Stimulated activated CD8-positive, alpha-beta memory T cell treated with anti-CD3 and anti-CD28 coated beads, Interleukin-7, amount 100 ng/mL, for 48 hours (primary cell): ENCODE data around the gene PEX14.

ENCODE experiments used
- DNase-seq, 2 donors: peaks; one replicate each; pipeline ENCODE4 v3.0.0-alpha.2; 2020; ENCODE audit warnings: low read depth in 1 of 2; ENCODE audit errors: extremely low read depth in 1 of 2

Gene PEX14

GRCh38 chr1:10615932-10616671, 141.4 kb downstream of the PEX14 start:
- DNase-seq = no peak

DNA sequence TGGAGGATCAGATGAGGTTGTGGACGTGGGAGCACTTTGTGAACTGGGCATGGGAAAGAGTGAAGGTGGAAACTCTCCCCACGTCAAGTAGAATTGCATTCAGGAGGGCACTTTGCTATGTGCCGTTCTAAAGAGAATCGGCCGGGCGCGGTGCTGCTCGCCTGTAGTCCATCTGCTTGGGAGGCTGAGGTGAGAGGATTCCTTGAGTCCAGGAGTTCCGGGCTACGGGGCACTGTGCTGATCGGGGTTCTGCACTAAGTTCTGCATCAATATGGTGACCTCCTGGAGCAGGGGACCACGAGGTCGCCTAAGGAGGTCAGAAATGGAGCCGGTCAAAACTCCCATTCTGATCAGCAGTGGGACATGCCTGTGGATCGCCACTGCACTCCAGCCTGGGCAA, 141.9 kb downstream of the PEX14 start:
- DNase-seq = no peak

- DNase-seq = no peak
Measured at GRCh38 chr1:10617318-10617717, 142.6 kb downstream of the PEX14 start.

GRCh38 chr1:10617931-10618885, 143.5 kb downstream of the PEX14 start:
- DNase-seq = no peak

DNA sequence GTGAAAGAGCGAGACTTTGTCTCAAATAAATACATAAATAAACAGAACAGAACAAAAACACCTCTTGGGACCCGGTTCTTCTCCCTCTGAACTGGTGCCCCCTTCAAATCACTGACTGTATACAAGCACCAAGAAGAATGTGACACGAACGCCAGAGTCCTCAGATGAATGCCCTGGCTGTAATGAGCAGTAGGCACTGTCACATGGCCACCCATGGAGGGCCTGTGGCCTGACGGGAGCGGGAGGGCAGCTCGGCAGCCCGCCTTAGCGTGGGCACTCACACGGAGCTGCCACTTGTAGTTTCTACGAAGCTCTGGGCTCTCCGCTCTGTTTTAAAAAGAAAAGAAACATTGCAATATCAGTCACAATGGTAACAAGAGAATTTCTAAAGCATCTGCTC, 146.0 kb downstream of the PEX14 start:
- DNase-seq = no peak

GRCh38 chr1:10621906-10622305, 147.2 kb downstream of the PEX14 start:
- DNase-seq = no peak

DNA sequence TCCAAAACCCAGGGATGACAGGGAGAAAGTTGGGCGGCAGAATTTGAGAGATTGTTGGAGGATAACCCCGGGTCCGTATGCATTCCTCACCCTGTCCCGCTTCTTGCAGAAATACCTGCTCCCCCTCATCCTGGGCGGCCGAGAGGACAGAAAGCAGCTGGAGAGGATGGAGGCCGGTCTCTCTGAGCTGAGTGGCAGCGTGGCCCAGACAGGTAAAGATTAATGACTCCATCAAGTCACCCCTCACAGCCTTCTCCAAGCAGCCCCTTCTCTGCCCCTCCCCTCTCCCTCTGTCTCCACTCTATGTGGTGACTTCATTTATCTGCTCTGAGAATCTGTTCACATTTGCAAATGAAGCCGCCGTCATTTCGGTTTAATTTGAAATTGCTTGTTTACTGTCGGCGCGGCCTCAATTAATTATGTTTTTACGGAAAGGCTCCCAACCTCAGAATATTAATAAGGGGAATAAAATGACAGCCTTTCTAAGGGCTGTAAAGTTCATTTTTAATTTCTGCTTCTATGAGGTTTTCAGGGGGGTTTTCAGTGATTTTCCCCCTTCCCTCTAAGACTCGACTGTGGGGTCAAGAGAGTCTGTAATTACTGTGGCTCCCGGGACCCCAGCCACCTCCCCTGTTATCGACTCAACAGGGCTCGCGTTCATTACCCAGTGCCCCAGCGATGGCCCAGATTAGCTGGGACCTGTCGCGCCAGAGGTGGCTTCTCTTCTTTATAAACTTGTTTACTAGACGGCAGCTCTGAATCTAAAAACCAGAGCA, 148.3 kb downstream of the PEX14 start:
- no peak for DNase-seq

GRCh38 chr1:10623686-10624145, 149.0 kb downstream of the PEX14 start:
- no peak for DNase-seq

- DNase-seq = no peak
Measured at GRCh38 chr1:10624256-10625050, 149.7 kb downstream of the PEX14 start.

- no peak for DNase-seq
Measured at GRCh38 chr1:10625076-10625475, 150.3 kb downstream of the PEX14 start.

- no peak for DNase-seq
Measured at GRCh38 chr1:10625554-10625953, 150.8 kb downstream of the PEX14 start.

DNA sequence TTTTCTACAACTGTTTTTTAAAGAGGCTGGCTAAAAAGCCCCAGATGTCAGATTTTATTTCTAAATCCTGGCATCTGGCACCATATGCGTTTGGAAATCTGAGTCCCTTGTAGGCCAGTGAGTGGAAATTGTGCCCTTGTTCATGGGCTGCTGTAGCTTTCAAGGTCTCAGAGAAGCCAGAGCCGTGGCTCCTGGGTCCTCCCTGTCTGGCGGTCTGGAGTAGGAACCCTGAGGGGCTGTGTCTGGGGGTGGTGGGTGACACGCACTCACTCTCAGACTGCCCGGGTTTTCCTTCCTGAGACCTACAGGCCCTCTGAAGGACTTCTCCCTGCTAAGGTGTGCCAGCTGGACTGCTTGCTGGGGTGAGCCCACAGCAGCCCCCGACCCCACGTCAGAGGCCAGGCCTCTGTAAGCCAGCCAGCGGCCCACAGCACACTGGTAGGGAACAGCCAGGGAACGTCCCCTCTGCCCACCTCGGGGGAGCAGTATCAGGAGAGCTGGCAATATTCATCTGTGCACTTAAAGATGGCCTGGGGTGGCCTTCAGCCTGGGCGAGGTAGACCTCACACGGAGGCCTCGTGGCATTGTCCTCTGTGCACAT, 151.5 kb downstream of the PEX14 start:
- DNase-seq = no peak

- DNase-seq = no peak
Measured at GRCh38 chr1:10626791-10627410, 152.2 kb downstream of the PEX14 start.

- DNase-seq = no peak
Measured at GRCh38 chr1:10628685-10629084, 153.9 kb downstream of the PEX14 start.

GRCh38 chr1:10629091-10629815, 154.5 kb downstream of the PEX14 start:
- DNase-seq = no peak

DNA sequence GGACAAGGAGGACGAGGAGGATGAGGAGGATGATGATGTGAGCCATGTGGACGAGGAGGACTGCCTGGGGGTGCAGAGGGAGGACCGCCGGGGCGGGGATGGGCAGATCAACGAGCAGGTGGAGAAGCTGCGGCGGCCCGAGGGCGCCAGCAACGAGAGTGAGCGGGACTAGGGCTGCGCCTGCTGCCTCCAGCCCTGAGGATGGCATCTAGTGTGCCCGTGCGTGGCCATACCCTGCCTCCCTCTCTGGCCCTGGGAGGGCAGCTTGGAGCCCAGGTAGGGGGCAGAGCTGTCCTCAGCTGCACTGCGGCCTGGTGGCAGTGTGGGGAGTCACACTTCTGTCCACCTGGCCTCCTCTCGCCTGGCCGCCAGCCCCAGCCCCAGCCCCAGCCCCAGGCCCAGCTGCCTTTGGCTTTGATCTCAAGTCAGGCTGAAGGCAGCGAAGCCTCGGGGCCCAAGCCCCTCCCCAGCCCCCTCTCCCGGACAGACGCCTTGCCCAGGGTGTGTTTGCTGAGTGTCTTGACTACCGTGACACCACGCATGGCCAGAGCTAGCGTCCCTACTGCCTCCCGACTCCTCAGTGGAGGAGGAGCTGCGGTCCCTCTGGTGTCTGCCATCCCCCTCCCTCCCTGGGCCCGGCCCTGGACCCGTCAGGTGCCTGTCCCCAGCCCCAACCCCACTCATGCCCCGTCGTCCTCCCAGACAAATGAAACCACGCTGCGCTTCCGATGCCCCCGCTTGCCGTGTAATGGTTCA, 155.2 kb downstream of the PEX14 start:
- no peak for DNase-seq

DNA sequence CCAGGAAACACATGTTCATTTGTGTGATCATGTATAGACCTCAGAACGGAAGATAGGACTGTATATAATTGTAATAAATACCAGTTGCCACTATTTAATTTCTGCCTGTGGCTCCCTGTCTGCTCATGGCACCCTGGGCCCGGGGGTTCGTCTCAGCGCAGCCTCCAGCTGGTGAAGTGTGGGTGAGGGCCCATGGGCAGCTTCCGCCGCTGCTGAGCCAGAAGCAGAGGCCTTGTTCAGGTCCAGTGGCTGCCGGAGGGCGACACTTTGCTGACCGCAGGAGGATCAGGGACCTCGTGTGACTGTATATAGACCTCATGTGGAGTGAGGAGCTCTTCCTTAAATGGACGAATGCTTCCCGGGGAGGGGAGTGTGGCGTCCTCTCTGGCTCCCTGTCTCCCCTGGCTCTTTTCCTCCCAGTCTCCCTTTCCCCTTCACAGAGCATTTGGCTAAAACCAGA, 155.9 kb downstream of the PEX14 start:
- DNase-seq = no peak
